Gastrocnemius medialis (tissue), 4 donors: ENCODE results near the gene PTPRN2. TPM values are rescaled to one million over a fixed set of nuclear protein-coding genes. Genes with fewer than 3 reads are reported as not detected.

ENCODE experiments used
- ATAC-seq, 2 donors: fragments of 150-250 bp; one replicate each; pipeline ENCODE4 v1.9.1; 2016
- DNase-seq, 2 donors: peaks; one replicate each; pipeline ENCODE4 v3.0.0-alpha.2; 2019
- H3K27ac ChIP-seq, 4 donors: fragments of 200-600 bp; sonication (generic); 1 replicate in 1 of 4; 2 replicates in 3 of 4; pipeline ENCODE4 v1.5.1; 2016 to 2018; ENCODE audit warnings: mild to moderate bottlenecking in 2 of 4, moderate library complexity in 1 of 4
- H3K27me3 ChIP-seq, 3 donors: fragments of 200-600 bp; sonication (generic) in 2 of 3; 1 replicate in 1 of 3; 2 replicates in 2 of 3; pipeline versions ENCODE4 v1.5.1 to v1.6.0; 2016 to 2019; ENCODE audit warnings: mild to moderate bottlenecking in 1 of 3, moderate library complexity in 1 of 3
- H3K36me3 ChIP-seq, 2 donors: fragments of 200-600 bp; sonication (generic) in 1 of 2; one replicate each; pipeline ENCODE4 v1.5.1; 2017 to 2018
- H3K4me1 ChIP-seq, 2 donors: fragments of 200-600 bp; sonication (generic) in 1 of 2; one replicate each; pipeline ENCODE4 v1.5.1; 2016 to 2017; ENCODE audit warnings: mild to moderate bottlenecking in 2 of 2
- H3K4me3 ChIP-seq, 4 donors: fragments of 200-600 bp; sonication (generic) in 3 of 4; 1 replicate in 1 of 4; 2 replicates in 3 of 4; pipeline ENCODE4 v1.5.1; 2016 to 2019; ENCODE audit warnings: mild to moderate bottlenecking in 2 of 4
- H3K9me3 ChIP-seq, 3 donors: fragments of 200-600 bp; sonication (generic) in 2 of 3; 1 replicate in 1 of 3; 2 replicates in 2 of 3; pipeline ENCODE4 v1.5.1; 2016 to 2019
- CTCF ChIP-seq, 5 experiments: fragments of 450-650 bp in 3 of 5; fragments of 200-600 bp in 2 of 5; sonication (generic) in 2 of 5; IDR thresholded peaks in 4 of 5; conservative IDR thresholded peaks in 1 of 5; 1 replicate in 4 of 5; 2 replicates in 1 of 5; pipeline ENCODE4 v1.5.1; 2016 to 2019; ENCODE audit warnings: antibody characterized with exemption in 5 of 5, mild to moderate bottlenecking in 3 of 5, moderate library complexity in 3 of 5
- POLR2A ChIP-seq, 2 donors: fragments of 450-650 bp; IDR thresholded peaks; one replicate each; pipeline ENCODE4 v1.6.1; 2017; ENCODE audit warnings: antibody characterized with exemption in 2 of 2, mild to moderate bottlenecking in 2 of 2, moderate library complexity in 2 of 2
- in situ Hi-C, 4 donors: fragments of 200-750 bp; cut with MboI; loops; one replicate each; pipeline versions ENCODE4 v1.15.0 to v1.8.0; 2017; ENCODE audit warnings: low sequenced_read_pairs in 4 of 4
- intact Hi-C: fragments of 100-400 bp; cut with DNase I; formaldehyde crosslinking; loops from one replicate; pipeline ENCODE4 v1.15.1; 2023; ENCODE audit warnings: low total_unique reads
- total RNA-seq, 4 donors: library from RNA; depleted of rRNA; stranded (reverse); fragments of >200 nt; gene quantifications; one replicate each; pipeline versions ENCODE4 v1.1.0 to v1.2.3, GENCODE V29; 2016

Gene PTPRN2
- total RNA-seq, 4 donors from 2014 or later = 0.66 to 0.85 (median 0.81) TPM

GRCh38 chr7:157764946-157765537, 822.6 kb downstream of the PTPRN2 start:
- H3K9me3 ChIP-seq = no peaks in the 10 kb centered on the region
- H3K27ac ChIP-seq = no peak overlapping the region
- TF ChIP-seq CTCF (IDR thresholded peaks at IDR 0.05 in 4 of 5, conservative IDR thresholded peaks at IDR 0.05 in 1 of 5) = no peak
- TF ChIP-seq POLR2A (IDR thresholded peaks at IDR 0.05) = no peak
- H3K36me3 ChIP-seq = no peaks in the 10 kb centered on the region
- H3K27me3 ChIP-seq = peaks cover 0 to 2% (median 0%) of the 10 kb centered on the region in 3 donors
- H3K4me1 ChIP-seq = no peaks in the 10 kb centered on the region
- in situ Hi-C loops (no loop called here), intact Hi-C loops (no loop called here)
- H3K4me3 ChIP-seq = no peak overlapping the region
- ATAC-seq (no peak), DNase-seq (no peak)

GRCh38 chr7:157764193-157764592, 823.4 kb downstream of the PTPRN2 start:
- no peak for DNase-seq
- no peaks in the 10 kb centered on the region for H3K27me3 ChIP-seq
- in situ Hi-C loops = no loop called here
- no peaks in the 10 kb centered on the region for H3K9me3 ChIP-seq
- H3K27ac ChIP-seq = no peak overlapping the region
- no peak for TF ChIP-seq POLR2A (IDR thresholded peaks at IDR 0.05)
- TF ChIP-seq CTCF (IDR thresholded peaks at IDR 0.05 in 4 of 5, conservative IDR thresholded peaks at IDR 0.05 in 1 of 5) = no peak
- intact Hi-C loops = no loop called here
- no peak overlapping the region for H3K4me3 ChIP-seq
- H3K4me1 ChIP-seq = no peaks in the 10 kb centered on the region
- ATAC-seq = no peak
- no peaks in the 10 kb centered on the region for H3K36me3 ChIP-seq

DNA sequence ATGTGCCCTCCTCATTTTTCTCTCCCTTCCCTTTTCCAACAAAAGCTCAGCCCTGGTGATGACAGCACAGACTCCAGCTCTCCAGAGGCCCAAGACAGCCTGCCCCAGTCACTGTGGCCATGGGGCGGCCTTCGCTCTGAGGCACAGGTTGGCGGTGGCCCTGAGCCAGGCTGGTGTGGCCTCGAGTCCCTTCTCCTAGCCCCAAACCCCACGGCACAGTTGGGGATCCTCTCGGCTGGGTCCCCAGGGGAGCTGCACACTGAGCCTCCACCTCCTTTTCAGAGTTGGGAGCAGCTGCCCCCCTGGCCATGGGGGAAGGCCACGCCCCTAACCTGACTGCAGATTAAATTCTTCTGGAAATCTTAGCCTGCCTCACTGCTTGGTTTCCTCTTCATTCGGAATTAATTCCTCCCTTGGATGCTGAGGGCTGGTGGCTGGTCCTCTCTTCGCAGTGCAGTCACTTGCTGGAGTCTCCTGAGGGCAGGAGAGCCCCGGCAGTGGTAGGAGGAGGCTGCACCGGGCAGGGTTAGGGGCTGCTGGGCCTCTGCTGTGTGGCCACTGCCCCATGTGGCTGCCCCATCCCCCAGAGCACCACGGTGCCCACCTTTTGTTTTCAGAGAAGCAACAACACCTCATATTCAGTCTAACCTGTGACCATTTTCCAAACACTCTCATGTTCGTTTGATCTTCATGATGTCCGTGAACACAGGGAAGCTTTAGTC, 824.2 kb downstream of the PTPRN2 start:
- H3K27me3 ChIP-seq = peaks cover 0 to 3% (median 0%) of the 10 kb centered on the region in 3 donors
- ATAC-seq (no peak), DNase-seq (no peak)
- intact Hi-C loops (no loop called here), in situ Hi-C loops (no loop called here)
- H3K9me3 ChIP-seq = no peaks in the 10 kb centered on the region
- no peak overlapping the region for H3K27ac ChIP-seq
- H3K4me1 ChIP-seq = no peaks in the 10 kb centered on the region
- H3K4me3 ChIP-seq = no peak overlapping the region
- TF ChIP-seq POLR2A (IDR thresholded peaks at IDR 0.05) (no peak), CTCF (IDR thresholded peaks at IDR 0.05 in 4 of 5, conservative IDR thresholded peaks at IDR 0.05 in 1 of 5) (no peak)
- no peaks in the 10 kb centered on the region for H3K36me3 ChIP-seq

- ATAC-seq = no peak
- intact Hi-C loops (no loop called here), in situ Hi-C loops (no loop called here)
- DNase-seq = no peak
- Histone ChIP-seq H3K27ac (no peak overlapping the region), H3K36me3 (no peaks in the 10 kb centered on the region), H3K9me3 (no peaks in the 10 kb centered on the region), H3K4me1 (no peaks in the 10 kb centered on the region), H3K27me3 (peaks cover 0 to 3% (median 0%) of the 10 kb centered on the region in 3 donors), H3K4me3 (no peak overlapping the region)
- TF ChIP-seq POLR2A (IDR thresholded peaks at IDR 0.05) (no peak), CTCF (IDR thresholded peaks at IDR 0.05 in 4 of 5, conservative IDR thresholded peaks at IDR 0.05 in 1 of 5) (no peak)
These were observed 824.8 kb downstream of the PTPRN2 start for GRCh38 chr7:157762824-157763223.
